HEK293 (cell line): ENCODE data around the gene ZSCAN18.

Source experiments
- CTCF ChIA-PET: fragments of 350-600 bp; formaldehyde crosslinking; extraction: SDS; loops from one replicate; lab custom pipeline; 2021; ENCODE audit warnings: antibody characterized with exemption; lab: Yijun Ruan, JAX
- POLR2A ChIA-PET: fragments of 300-600 bp; formaldehyde crosslinking; extraction: SDS; loops from one replicate; lab custom pipeline; 2020; ENCODE audit warnings: antibody characterized with exemption, inconsistent platforms; lab: Yijun Ruan, JAX
- H3K27ac ChIP-seq: fragments of 200-500 bp; sonication (Bioruptor generic); 2 replicates; pipeline ENCODE4 v1.5.1; 2014; ENCODE audit warnings: low read depth, low read length, control low read depth, inconsistent platforms; ENCODE audit errors: extremely low read depth
- H3K36me3 ChIP-seq, 2 experiments: fragments of 200-500 bp in 1 of 2; sonication (Bioruptor generic) in 1 of 2; 1 replicate in 1 of 2; 2 replicates in 1 of 2; pipeline ENCODE4 v1.5.1; 2014 to 2017; ENCODE audit warnings: inconsistent platforms in 2 of 2, low read length in 2 of 2; ENCODE audit not compliant: control insufficient read depth in 2 of 2, insufficient read depth in 1 of 2
- H3K4me1 ChIP-seq: fragments of 200-500 bp; sonication (Bioruptor generic); 2 replicates; pipeline ENCODE4 v1.5.1; 2014; ENCODE audit warnings: mild to moderate bottlenecking, low read length, inconsistent platforms; ENCODE audit not compliant: control insufficient read depth, insufficient read depth
- H3K4me3 ChIP-seq: 2 replicates; pipeline ENCODE4 v1.5.1; 2011; ENCODE audit warnings: low read depth, mild to moderate bottlenecking, control low read depth, low read length, moderate library complexity
- H3K9me3 ChIP-seq: fragments of 200-500 bp; sonication (Bioruptor generic); 2 replicates; pipeline ENCODE4 v1.5.1; 2014; ENCODE audit warnings: low read depth, low read length, inconsistent platforms; ENCODE audit not compliant: control insufficient read depth, insufficient read depth
- EGR2 ChIP-seq: fragments of 450-650 bp; formaldehyde crosslinking; IDR thresholded peaks from 2 replicates; pipeline ENCODE4 v1.5.1; 2016; ENCODE audit warnings: low read depth, missing biosample characterization, missing genetic modification characterization
- PRDM1 ChIP-seq: fragments of 450-650 bp; formaldehyde crosslinking; IDR thresholded peaks from 2 replicates; pipeline ENCODE4; 2016; ENCODE audit warnings: missing biosample characterization, missing genetic modification characterization
- SCRT2 ChIP-seq: fragments of 450-650 bp; formaldehyde crosslinking; IDR thresholded peaks from 2 replicates; pipeline ENCODE4 v1.5.1; 2016; ENCODE audit warnings: missing biosample characterization, missing genetic modification characterization
- WT1 ChIP-seq: fragments of 450-650 bp; formaldehyde crosslinking; IDR thresholded peaks from 2 replicates; pipeline ENCODE4 v1.5.1; 2016; ENCODE audit warnings: missing biosample characterization, missing genetic modification characterization
- YY1 ChIP-seq: fragments of 450-650 bp; formaldehyde crosslinking; IDR thresholded peaks from 2 replicates; pipeline ENCODE4 v1.5.1; 2018; ENCODE audit warnings: missing biosample characterization, missing genetic modification characterization
- YY2 ChIP-seq: fragments of 450-650 bp; formaldehyde crosslinking; IDR thresholded peaks from 2 replicates; pipeline ENCODE4 v1.5.1; 2016; ENCODE audit warnings: missing biosample characterization, missing genetic modification characterization
- ZBTB20 ChIP-seq: fragments of 450-650 bp; formaldehyde crosslinking; IDR thresholded peaks from 2 replicates; pipeline ENCODE4 v1.5.1; 2016; ENCODE audit warnings: missing biosample characterization, missing genetic modification characterization
- ZNF132 ChIP-seq: fragments of 450-650 bp; formaldehyde crosslinking; IDR thresholded peaks from 2 replicates; pipeline ENCODE4 v1.5.1; 2017; ENCODE audit warnings: missing biosample characterization, missing genetic modification characterization, borderline replicate concordance
- ZNF133 ChIP-seq: fragments of 450-650 bp; formaldehyde crosslinking; IDR thresholded peaks from 2 replicates; pipeline ENCODE4 v1.5.1; 2016; ENCODE audit warnings: missing biosample characterization, missing genetic modification characterization
- ZNF140 ChIP-seq: fragments of 450-650 bp; formaldehyde crosslinking; IDR thresholded peaks from 2 replicates; pipeline ENCODE4 v1.5.1; 2016; ENCODE audit warnings: missing biosample characterization, missing genetic modification characterization
- ZNF148 ChIP-seq: fragments of 450-650 bp; formaldehyde crosslinking; IDR thresholded peaks from 2 replicates; pipeline ENCODE4 v1.5.0; 2017; ENCODE audit warnings: missing biosample characterization, missing genetic modification characterization, borderline replicate concordance
- ZNF311 ChIP-seq: fragments of 450-650 bp; formaldehyde crosslinking; IDR thresholded peaks from 2 replicates; pipeline ENCODE4 v1.5.1; 2017; ENCODE audit warnings: missing biosample characterization, missing genetic modification characterization, borderline replicate concordance
- ZNF37A ChIP-seq: fragments of 450-650 bp; IDR thresholded peaks from 2 replicates; pipeline ENCODE4 v1.5.1; 2018; ENCODE audit warnings: missing biosample characterization, missing genetic modification characterization
- ZNF423 ChIP-seq: fragments of 450-650 bp; formaldehyde crosslinking; IDR thresholded peaks from 2 replicates; pipeline ENCODE4 v1.5.1; 2016; ENCODE audit warnings: missing biosample characterization, missing genetic modification characterization
- ZNF513 ChIP-seq: fragments of 450-650 bp; IDR thresholded peaks from 2 replicates; pipeline ENCODE4 v1.5.1; 2018; ENCODE audit warnings: missing biosample characterization, missing genetic modification characterization
- ZNF560 ChIP-seq: fragments of 450-650 bp; formaldehyde crosslinking; IDR thresholded peaks from 2 replicates; pipeline ENCODE4 v1.5.1; 2017; ENCODE audit warnings: missing biosample characterization, missing genetic modification characterization, borderline replicate concordance
- ZNF701 ChIP-seq: fragments of 450-650 bp; formaldehyde crosslinking; IDR thresholded peaks from 2 replicates; pipeline ENCODE4 v1.5.1; 2016; ENCODE audit warnings: missing biosample characterization, missing genetic modification characterization
- TF ChIP-seq, protein P1 (sequence below): fragments of 450-650 bp; formaldehyde crosslinking; IDR thresholded peaks from 2 replicates; pipeline ENCODE4 v1.5.1; 2017; ENCODE audit warnings: missing biosample characterization, missing genetic modification characterization

Gene ZSCAN18

GRCh38 chr19:58097349-58097748, 682 bp downstream of the ZSCAN18 start (continued):
- TF ChIP-seq ZNF701 (tag by site-specific recombination): no peak

GRCh38 chr19:58096884-58097283, 1.1 kb downstream of the ZSCAN18 start:
- CTCF ChIA-PET: interaction anchor here (0.5 kb wide), 1 partner anchor 1502 kb away, joined by 4 read pairs; the partner anchor contains the start of gene ZNF71
- POLR2A ChIA-PET: interaction anchor here (0.6 kb wide), 1 partner anchor 19 kb away, joined by 3 read pairs; no protein-coding TSS in a partner anchor
- TF ChIP-seq ZNF311 (tag by site-specific recombination): 0 out of 2 replicates have a peak, but pooled peaks have one; percentile 61
- TF ChIP-seq ZNF133: no peak
- 0 out of 2 replicates have a peak, but pooled peaks have one; percentile 9 for TF ChIP-seq SCRT2 (tag by site-specific recombination)
- 0 out of 2 replicates have a peak, but pooled peaks have one; percentile 24 for TF ChIP-seq PRDM1 (tag by site-specific recombination)
- TF ChIP-seq ZNF560 (tag by site-specific recombination): 0 out of 2 replicates have a peak, but pooled peaks have one; percentile 17
- TF ChIP-seq ZBTB20: no peak; the same call in 1 of the 2 replicates
- TF ChIP-seq, protein P1, sequence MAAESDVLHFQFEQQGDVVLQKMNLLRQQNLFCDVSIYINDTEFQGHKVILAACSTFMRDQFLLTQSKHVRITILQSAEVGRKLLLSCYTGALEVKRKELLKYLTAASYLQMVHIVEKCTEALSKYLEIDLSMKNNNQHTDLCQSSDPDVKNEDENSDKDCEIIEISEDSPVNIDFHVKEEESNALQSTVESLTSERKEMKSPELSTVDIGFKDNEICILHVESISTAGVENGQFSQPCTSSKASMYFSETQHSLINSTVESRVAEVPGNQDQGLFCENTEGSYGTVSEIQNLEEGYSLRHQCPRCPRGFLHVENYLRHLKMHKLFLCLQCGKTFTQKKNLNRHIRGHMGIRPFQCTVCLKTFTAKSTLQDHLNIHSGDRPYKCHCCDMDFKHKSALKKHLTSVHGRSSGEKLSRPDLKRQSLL (tag by site-specific recombination): no peak
- no peak for TF ChIP-seq YY1 (tag by site-specific recombination)
- no peak for TF ChIP-seq YY2 (tag by site-specific recombination)
- 0 out of 2 replicates have a peak, but pooled peaks have one; percentile 9 for TF ChIP-seq ZNF140 (tag by site-specific recombination)
- Histone ChIP-seq H3K27ac (no peak overlapping the region), H3K36me3 (peaks cover 0 to 24% of the 10 kb centered on the region in 2 experiments; a peak in 2 of 3 replicates), H3K4me3 (no peak overlapping the region), H3K4me1 (no peaks in the 10 kb centered on the region), H3K9me3 (peaks cover 6% of the 10 kb centered on the region)

- POLR2A ChIA-PET: interaction anchor here (0.7 to 1.2 kb wide), 3 partner anchors 18 to 93 kb away, joined by 4 to 11 read pairs (median 4); partner anchors contain the start of gene ZNF606
- H3K36me3 ChIP-seq: peaks cover 0 to 29% of the 10 kb centered on the region in 2 experiments; a peak in 2 of 3 replicates
- peaks cover 6% of the 10 kb centered on the region for H3K9me3 ChIP-seq
- TF ChIP-seq EGR2 (no peak), ZNF37A (tag by site-specific recombination) (no peak), ZNF132 (no peak), ZNF513 (tag by site-specific recombination) (no peak), ZNF423 (no peak), WT1 (no peak), ZNF148 (tag by site-specific recombination) (no peak)
- TF ChIP-seq, all 188 proteins: peak for 0
- Histone ChIP-seq H3K4me3 (no peak overlapping the region), H3K27ac (no peak overlapping the region), H3K4me1 (no peaks in the 10 kb centered on the region)
- CTCF ChIA-PET: interaction anchor here (0.7 to 1.1 kb wide), 2 partner anchors 10 to 910 kb away, joined by 3 read pairs; no protein-coding TSS in a partner anchor
These were observed 2.7 kb downstream of the ZSCAN18 start for GRCh38 chr19:58095328-58095727.
